Rectal smooth muscle tissue (tissue), 1 donor: ENCODE measurements around the gene PSMC1.

Experiments used
- H3K27ac ChIP-seq: one replicate; pipeline ENCODE4 v1.7.0; 2013; ENCODE audit warnings: low read depth, low read length, inconsistent platforms
- H3K27me3 ChIP-seq: one replicate; pipeline ENCODE4 v1.7.0; 2013; ENCODE audit warnings: low read length; ENCODE audit not compliant: control insufficient read depth, insufficient read depth
- H3K36me3 ChIP-seq: one replicate; pipeline ENCODE4 v1.7.0; 2013; ENCODE audit warnings: low read length; ENCODE audit not compliant: control insufficient read depth, insufficient read depth
- H3K4me1 ChIP-seq: one replicate; pipeline ENCODE4 v1.7.0; 2013; ENCODE audit warnings: low read length; ENCODE audit not compliant: control insufficient read depth, insufficient read depth
- H3K4me3 ChIP-seq: one replicate; pipeline ENCODE4 v1.7.0; 2013; ENCODE audit warnings: low read length
- H3K9ac ChIP-seq: one replicate; pipeline ENCODE4 v1.7.0; 2013; ENCODE audit warnings: low read length

PSMC1 gene

DNA sequence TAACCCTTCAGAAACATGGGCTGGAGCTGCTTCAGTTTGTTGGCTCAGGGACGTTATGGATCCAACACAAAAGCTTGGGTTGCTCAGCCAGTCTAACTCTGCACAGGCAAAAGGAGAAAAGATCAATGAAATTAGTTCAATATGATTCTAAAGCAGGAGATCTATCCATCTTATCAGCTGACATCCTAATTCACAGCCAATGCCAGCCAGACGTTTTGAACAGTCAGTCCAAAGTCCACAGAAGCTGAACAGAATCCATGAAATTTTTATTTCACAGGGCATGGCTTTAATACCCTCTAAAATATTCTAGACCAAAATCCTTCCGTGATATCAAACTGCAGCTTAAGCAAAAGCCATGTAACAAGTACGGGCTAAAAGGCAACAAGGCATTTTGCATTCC is 61.7 kb downstream of the PSMC1 start:
- peaks cover 12% of the 10 kb centered on the region for H3K36me3 ChIP-seq
- H3K27ac ChIP-seq: no peak overlapping the region
- no peak overlapping the region for H3K4me3 ChIP-seq
- no peak overlapping the region for H3K9ac ChIP-seq
- H3K27me3 ChIP-seq: no peaks in the 10 kb centered on the region
- H3K4me1 ChIP-seq: no peaks in the 10 kb centered on the region

DNA sequence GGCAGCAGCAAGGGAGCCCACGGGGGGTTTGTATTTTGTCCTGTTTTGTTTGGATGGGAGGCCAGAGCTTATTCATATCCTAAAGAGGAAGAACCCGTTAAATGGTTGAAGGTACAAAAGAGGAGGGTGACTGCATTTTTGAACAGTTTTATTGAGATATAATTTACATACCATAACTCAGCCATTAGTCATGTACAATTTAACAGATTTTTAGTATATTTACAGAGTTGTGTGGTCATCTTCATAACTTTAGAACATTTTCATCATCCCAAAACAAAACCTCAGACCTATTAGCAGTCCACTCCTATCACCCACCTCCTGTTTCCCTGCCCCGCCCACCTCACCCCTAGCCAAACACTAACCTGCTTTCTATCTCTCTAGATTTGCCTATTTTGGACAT is 62.8 kb downstream of the PSMC1 start:
- no peaks in the 10 kb centered on the region for H3K27me3 ChIP-seq
- no peaks in the 10 kb centered on the region for H3K4me1 ChIP-seq
- H3K9ac ChIP-seq: no peak overlapping the region
- no peak overlapping the region for H3K4me3 ChIP-seq
- peaks cover 9% of the 10 kb centered on the region for H3K36me3 ChIP-seq
- H3K27ac ChIP-seq: no peak overlapping the region

- Histone ChIP-seq H3K9ac (no peak overlapping the region), H3K4me3 (no peak overlapping the region), H3K4me1 (no peaks in the 10 kb centered on the region), H3K27me3 (no peaks in the 10 kb centered on the region), H3K36me3 (peaks cover 6% of the 10 kb centered on the region), H3K27ac (no peak overlapping the region)
Measured at GRCh38 chr14:90319634-90320541, 63.5 kb downstream of the PSMC1 start.

DNA sequence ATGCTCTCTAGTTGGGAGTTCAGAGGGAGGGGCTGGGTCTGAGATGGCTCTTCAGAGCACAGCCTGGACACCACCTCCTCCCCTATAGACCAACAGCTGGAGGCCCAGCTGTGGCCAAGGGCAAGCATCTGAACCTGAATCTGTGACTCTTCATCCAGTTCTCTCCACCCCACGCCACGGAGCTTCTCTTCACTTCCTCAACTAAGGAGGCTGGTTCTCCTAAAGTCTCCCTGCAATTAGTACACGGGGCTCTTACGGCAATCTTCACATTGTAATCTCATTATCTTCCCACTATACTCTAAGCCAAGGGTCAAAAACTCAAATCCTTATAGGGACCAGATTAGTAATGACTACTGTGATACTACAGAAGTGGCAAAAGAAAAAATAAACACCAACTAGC is 65.5 kb downstream of the PSMC1 start:
- H3K36me3 ChIP-seq: peaks cover 3% of the 10 kb centered on the region
- H3K4me3 ChIP-seq: no peak overlapping the region
- H3K9ac ChIP-seq: no peak overlapping the region
- no peak overlapping the region for H3K27ac ChIP-seq
- no peaks in the 10 kb centered on the region for H3K27me3 ChIP-seq
- no peaks in the 10 kb centered on the region for H3K4me1 ChIP-seq
